HG02678 (cell line): ENCODE results near the gene RIMBP2.
"Not testable (repeated sequence)": the region's sequence is repeated elsewhere in the genome, so short reads cannot be mapped to it uniquely, and the experiment has no call there.

Experiments
- ATAC-seq: cut with Tn5 transposase; IDR thresholded peaks from one replicate; pipeline ENCODE4 v1.9.1; 2021; ENCODE audit warnings: mild to moderate bottlenecking, moderate library complexity; ENCODE audit not compliant: unreplicated experiment

The RIMBP2 gene

GRCh38 chr12:130742112-130742511, 26.0 kb upstream of the RIMBP2 start:
- ATAC-seq: no peak

- ATAC-seq: no peak
Observed at GRCh38 chr12:130739571-130739970, 23.5 kb upstream of the RIMBP2 start.

- ATAC-seq: not testable (repeated sequence)
Observed at GRCh38 chr12:130738403-130738802, 22.3 kb upstream of the RIMBP2 start.

- no peak for ATAC-seq
Observed at GRCh38 chr12:130737731-130738130, 21.6 kb upstream of the RIMBP2 start.

GRCh38 chr12:130729344-130729743, 13.2 kb upstream of the RIMBP2 start:
- no peak for ATAC-seq

- ATAC-seq: no peak
Observed at GRCh38 chr12:130728158-130729058, 12.3 kb upstream of the RIMBP2 start.

- ATAC-seq: no peak
Observed at GRCh38 chr12:130719263-130719859, 3.3 kb upstream of the RIMBP2 start.

- no peak for ATAC-seq
Observed at GRCh38 chr12:130717752-130718151, 1.7 kb upstream of the RIMBP2 start.

- ATAC-seq: no peak
Observed at GRCh38 chr12:130716969-130717366, 869 bp upstream of the RIMBP2 start.

GRCh38 chr12:130715150-130715997, 725 bp downstream of the RIMBP2 start:
- no peak for ATAC-seq

GRCh38 chr12:130714591-130715149, 1.4 kb downstream of the RIMBP2 start:
- ATAC-seq: no peak

- no peak for ATAC-seq
Observed at GRCh38 chr12:130714091-130714590, 2.0 kb downstream of the RIMBP2 start.

GRCh38 chr12:130713581-130713991, 2.5 kb downstream of the RIMBP2 start:
- ATAC-seq: no peak

GRCh38 chr12:130712346-130713065, 3.6 kb downstream of the RIMBP2 start:
- ATAC-seq: no peak

GRCh38 chr12:130711756-130712155, 4.3 kb downstream of the RIMBP2 start:
- no peak for ATAC-seq

GRCh38 chr12:130710733-130711080, 5.4 kb downstream of the RIMBP2 start:
- ATAC-seq: no peak

- no peak for ATAC-seq
Observed at GRCh38 chr12:130709971-130710732, 5.9 kb downstream of the RIMBP2 start.

- no peak for ATAC-seq
Observed at GRCh38 chr12:130709151-130709970, 6.7 kb downstream of the RIMBP2 start.

- no peak for ATAC-seq
Observed at GRCh38 chr12:130708648-130709047, 7.5 kb downstream of the RIMBP2 start.
